RPMI8226 (cell line): ENCODE results near the gene HERC4.
"Not testable (repeated sequence)": the region's sequence is repeated elsewhere in the genome, so short reads cannot be mapped to it uniquely, and the experiment has no call there.

Experiments used
- DNase-seq: peaks from one replicate; pipeline ENCODE4 v3.0.0-alpha.2; 2015

Gene HERC4

GRCh38 chr10:68087685-68088401 is 12.8 kb upstream of the HERC4 start:
- DNase-seq: no peak

GRCh38 chr10:68086910-68087684 is 12.0 kb upstream of the HERC4 start:
- DNase-seq: no peak

DNA sequence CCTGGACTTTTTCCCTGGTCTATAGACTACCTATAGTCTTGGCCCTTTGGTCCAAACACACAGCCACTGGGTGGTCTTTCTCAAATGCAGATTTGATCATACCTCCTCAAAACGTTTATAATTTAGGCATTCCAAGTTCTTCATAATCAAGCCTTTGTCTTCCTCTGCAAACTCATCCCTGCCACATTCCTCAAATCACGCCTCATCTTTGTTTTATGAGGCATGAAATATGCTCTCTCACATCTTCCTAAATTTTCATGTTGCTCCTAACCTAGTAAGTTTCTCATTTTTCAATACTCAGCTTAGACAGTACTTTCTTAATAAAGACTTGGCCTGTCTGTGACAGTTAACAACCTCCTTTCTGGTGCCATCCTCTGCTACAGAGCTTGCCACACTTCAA is 10.9 kb upstream of the HERC4 start:
- DNase-seq: no peak

DNA sequence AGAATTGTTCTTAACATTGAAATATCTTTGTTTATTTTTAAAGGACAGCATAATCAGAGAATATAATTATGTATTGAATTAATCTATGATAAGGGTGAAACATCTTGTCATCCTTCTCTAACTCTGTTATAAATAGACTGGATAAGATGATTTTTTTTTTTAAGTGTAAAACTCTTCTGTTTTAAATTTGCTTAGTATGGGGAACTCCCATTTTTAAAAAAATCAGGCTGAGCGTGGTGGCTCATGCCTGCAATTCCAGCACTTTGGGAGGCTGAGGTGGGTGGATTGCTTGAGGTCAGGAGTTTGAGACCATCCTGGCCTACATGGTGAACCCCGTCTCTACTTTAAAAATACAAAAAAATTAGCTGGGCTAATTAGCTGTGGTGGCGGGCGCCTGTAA is 9.4 kb upstream of the HERC4 start:
- DNase-seq: no peak

GRCh38 chr10:68083953-68084352 is 8.9 kb upstream of the HERC4 start:
- DNase-seq: no peak

GRCh38 chr10:68082872-68083271 is 7.8 kb upstream of the HERC4 start:
- no peak for DNase-seq

GRCh38 chr10:68081916-68082315 is 6.8 kb upstream of the HERC4 start:
- no peak for DNase-seq

DNA sequence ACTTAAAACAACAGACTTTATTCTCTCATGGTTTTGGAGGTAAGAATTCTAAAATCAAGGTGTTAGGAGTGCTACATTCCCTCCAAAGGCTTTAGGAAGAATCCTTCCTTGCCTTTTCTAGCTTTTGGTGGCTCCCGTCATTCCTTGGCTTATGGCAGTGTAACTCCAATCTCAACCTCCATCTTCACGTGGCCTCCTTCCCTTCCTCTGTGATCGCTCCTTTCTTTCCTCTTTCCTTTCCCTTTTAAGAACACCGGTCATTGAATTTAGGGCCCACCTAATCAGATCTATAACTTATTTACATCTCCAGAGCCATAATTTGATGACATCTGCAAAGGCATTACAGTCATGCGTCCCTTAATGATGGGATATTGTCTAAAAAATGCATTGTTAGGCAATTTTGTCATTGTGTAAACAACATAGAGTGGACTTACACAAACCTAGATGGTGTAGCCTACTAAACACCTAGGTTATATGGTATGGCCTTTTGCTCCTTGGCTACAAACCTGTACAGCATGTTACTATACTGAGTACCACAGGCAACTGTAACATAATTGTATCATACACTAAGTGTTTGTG is 5.9 kb upstream of the HERC4 start:
- no peak for DNase-seq

- no peak for DNase-seq
Observed at GRCh38 chr10:68079434-68079833, 4.4 kb upstream of the HERC4 start.

GRCh38 chr10:68077026-68077425 is 1.9 kb upstream of the HERC4 start:
- DNase-seq: no peak

DNA sequence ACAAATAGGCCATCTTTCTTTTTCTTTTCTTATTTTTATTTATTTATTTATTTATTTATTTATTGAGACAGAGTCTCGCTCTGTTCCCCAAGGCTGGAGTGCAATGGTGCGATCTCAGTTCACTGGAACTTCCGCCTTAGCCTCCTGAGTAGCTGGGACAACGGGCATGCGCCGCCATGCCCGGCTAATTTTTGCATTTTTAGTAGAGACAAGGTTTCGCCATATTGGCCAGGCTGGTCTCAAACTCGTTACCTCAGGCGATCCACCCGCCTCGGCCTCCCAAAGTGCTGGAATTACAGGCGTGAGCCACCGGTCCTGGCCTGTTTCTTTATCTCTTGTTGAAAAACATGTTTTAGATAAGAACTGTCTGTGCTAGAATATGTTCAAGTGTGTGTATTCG is 998 bp upstream of the HERC4 start:
- not testable (repeated sequence) for DNase-seq

- no peak for DNase-seq
Observed at GRCh38 chr10:68075550-68076004, 494 bp upstream of the HERC4 start.

- no peak for DNase-seq
Observed at GRCh38 chr10:68074031-68074774, 880 bp downstream of the HERC4 start.

DNA sequence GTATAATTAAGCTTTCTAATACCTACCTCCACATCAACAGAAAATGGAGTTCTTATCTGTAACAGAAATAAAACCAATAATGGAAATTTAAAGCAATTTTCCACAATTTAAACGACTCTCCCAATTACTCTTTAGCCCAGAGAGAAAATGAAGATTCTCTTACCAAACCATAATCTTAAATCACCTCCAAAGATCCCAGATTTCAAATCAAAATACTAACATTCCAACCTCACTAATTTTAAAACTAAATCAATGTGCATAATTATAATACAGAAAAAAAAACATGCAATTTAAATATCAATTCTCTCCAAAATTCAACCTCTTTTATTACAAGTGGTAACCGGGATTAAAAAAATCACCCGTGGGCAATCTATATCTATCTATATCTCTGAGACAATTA is 1.5 kb downstream of the HERC4 start:
- DNase-seq: no peak

DNA sequence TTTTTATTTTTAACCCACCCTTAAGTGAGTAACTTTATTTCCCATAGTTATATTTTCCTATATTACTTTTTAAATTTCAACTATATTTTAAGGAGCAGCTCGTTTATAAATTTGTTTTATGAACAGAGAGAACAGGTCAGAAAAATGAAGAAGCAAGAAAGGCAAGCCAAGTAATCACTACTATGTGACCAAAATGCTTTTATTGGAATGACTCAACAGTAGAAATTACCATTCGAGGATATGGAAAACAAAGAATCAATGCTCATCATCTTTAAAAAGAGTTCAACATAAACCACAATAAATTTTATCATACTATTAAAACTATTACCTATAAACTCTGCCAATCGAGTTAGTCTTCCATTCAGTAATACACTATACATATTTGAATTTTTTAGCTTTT is 7.6 kb downstream of the HERC4 start:
- DNase-seq: no peak

GRCh38 chr10:68067029-68067428 is 8.1 kb downstream of the HERC4 start:
- no peak for DNase-seq

GRCh38 chr10:68053553-68053952 is 21.5 kb downstream of the HERC4 start:
- no peak for DNase-seq

DNA sequence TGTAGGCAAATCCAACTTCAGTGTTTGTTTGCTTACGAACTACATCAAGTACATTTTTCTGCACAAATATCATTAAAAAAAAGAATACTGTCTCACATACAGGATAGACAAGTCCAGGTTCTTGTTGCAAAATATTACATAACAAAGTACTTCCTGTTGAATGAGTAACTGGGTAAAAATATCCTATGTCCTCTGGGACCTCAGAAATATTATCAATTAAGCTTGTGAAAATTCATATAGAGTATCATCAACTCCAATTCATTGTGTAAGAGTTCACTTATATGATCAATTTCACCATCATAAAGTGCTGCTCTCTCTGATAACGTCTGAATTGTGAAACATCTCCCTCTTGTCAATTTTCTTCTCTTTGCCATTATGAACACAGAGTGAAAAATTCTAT is 22.6 kb downstream of the HERC4 start:
- DNase-seq: no peak

DNA sequence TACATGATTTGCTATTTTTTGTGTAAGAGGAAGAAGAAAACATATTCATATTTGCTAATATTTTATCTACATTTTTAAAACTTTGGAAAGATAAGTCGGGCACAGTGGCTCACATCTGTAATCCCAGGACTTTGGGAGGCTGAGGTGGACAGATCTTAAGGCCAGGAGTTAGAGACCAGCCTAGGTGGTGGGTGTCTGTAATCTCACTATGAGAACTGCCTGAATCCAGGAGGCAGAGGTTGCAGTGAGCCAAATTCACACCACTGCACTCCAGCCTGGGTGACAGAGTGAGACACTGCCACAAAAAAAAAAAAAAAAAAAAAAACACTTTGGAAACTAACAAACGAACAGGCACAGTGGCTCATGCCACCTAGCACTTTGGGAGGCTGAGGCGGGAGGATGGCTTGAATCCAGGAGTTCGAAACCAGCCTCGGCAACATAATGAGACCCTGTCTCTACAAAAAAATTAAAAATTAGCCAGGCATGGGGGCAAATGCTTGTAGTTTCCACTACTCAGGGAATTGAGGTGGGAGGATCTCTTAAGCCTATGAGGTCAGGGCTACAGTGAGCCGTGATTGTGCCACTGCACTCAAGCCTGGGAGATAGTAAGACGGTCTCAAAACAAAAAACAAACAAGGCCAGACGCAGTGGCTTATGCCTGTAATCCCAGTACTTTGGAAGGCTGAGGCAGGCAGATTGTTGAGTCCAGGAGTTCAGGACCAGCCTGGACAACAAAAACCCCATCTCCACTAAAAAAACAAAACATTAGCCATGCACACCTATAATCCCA is 25.6 kb downstream of the HERC4 start:
- no peak for DNase-seq

DNA sequence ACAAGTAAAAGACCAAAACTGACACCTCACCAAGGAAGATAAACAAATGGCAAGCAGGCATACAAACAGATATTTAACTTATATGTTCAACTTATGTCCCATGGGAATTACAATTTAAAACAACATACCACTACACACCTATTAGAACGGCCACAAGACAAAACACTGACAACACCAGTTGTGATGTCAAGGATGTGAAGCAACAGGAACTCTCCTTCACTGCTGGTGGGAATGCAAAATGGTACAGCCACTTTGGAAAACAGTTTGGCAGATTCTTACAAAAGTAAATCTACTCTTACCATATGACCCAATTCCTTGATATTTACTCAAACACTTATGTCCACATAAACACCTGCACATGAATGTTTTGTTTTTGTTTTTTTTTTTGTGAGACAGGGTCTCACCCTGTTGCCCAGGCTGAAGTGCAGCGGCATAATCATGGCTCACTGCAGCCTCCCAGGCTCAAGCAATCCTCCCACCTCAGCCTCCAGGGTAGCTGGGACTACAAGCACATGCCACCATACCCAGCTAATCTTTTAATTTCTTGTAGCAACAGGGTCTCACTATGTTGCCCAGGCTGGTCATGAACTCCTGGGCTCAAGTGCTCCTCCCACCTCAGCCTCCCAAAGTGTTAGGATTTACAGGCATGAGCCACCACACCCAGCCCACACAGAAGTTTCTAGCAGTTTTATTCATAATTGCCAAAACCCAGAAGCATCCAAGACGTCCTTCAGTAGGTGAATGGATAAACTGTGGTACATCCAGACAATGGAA is 27.3 kb downstream of the HERC4 start:
- no peak for DNase-seq

DNA sequence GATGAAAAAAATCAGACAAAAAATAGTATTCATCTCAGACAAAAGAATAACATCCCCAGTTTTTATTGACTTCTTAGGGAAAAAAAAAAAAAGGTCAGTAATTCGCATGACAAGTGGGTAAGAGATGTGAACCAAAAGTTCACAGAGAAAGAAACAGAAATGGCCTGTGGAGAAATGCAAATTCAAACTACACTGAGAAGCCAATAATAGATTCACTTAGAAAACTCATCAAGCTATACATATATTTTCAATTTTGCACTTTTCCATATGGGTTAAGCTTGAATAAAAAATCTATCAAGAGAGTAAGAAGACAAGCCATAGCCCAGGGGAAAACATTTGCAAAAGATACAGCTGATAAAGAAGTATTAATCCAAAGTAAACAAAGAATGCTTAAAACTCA is 28.0 kb downstream of the HERC4 start:
- no peak for DNase-seq

DNA sequence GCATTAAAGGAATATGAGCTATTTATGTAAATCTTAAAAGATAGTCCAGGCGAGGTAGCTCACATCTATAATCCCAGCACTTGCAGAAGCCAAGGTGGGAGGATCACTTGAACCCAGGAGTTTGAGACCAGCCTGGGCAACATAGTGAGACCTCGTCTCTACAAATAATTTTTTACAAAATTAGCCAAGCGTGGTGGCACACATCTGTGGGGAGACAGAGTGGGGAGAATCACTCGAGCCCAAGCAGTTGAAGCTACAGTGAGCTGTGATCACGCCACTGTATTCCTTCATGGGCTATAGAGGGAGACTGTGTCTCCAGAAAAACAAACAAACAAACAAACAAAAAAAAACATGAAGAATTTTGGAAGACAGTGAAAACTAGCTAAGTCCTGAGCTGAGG is 28.4 kb downstream of the HERC4 start:
- no peak for DNase-seq
